GM12875 (cell line): Measurements from ENCODE around the gene CABLES2.

ENCODE experiments used
- H3K4me3 ChIP-seq: one replicate; pipeline ENCODE4 v1.5.1; 2011; ENCODE audit warnings: low read depth, low read length, control low read depth
- TF ChIP-seq, protein P1 (sequence below): IDR thresholded peaks from 2 replicates; pipeline ENCODE4 v1.5.1; 2011; ENCODE audit warnings: low read depth, mild to moderate bottlenecking, control low read depth, inconsistent platforms, low read length, moderate library complexity, borderline replicate concordance; ENCODE audit not compliant: insufficient read depth

Gene CABLES2

GRCh38 chr20:62445553-62446340 lies 38.7 kb upstream of the CABLES2 start:
- no peak overlapping the region for H3K4me3 ChIP-seq
- TF ChIP-seq, protein P1, sequence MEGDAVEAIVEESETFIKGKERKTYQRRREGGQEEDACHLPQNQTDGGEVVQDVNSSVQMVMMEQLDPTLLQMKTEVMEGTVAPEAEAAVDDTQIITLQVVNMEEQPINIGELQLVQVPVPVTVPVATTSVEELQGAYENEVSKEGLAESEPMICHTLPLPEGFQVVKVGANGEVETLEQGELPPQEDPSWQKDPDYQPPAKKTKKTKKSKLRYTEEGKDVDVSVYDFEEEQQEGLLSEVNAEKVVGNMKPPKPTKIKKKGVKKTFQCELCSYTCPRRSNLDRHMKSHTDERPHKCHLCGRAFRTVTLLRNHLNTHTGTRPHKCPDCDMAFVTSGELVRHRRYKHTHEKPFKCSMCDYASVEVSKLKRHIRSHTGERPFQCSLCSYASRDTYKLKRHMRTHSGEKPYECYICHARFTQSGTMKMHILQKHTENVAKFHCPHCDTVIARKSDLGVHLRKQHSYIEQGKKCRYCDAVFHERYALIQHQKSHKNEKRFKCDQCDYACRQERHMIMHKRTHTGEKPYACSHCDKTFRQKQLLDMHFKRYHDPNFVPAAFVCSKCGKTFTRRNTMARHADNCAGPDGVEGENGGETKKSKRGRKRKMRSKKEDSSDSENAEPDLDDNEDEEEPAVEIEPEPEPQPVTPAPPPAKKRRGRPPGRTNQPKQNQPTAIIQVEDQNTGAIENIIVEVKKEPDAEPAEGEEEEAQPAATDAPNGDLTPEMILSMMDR = no peak

DNA sequence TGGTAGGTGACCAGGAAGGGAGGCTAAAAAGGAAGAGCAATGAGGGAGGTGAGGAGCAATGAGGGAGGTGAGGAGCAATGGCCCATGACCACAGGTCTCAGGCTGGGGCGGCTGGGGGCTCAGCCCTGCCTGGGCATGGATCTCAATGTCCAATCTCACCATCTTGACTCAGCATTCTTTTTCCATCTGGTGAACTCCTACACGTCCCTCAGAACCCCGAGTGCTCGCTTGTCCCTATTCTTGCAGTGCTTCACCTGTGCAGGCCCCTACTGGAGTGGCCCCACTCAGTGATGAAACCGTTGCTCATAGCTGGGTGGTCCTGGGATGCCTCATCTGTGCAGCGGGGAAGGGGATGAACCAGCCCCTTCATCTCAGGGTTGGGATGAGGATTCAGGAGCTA lies 37.2 kb upstream of the CABLES2 start:
- TF ChIP-seq, protein P1 = no peak

DNA sequence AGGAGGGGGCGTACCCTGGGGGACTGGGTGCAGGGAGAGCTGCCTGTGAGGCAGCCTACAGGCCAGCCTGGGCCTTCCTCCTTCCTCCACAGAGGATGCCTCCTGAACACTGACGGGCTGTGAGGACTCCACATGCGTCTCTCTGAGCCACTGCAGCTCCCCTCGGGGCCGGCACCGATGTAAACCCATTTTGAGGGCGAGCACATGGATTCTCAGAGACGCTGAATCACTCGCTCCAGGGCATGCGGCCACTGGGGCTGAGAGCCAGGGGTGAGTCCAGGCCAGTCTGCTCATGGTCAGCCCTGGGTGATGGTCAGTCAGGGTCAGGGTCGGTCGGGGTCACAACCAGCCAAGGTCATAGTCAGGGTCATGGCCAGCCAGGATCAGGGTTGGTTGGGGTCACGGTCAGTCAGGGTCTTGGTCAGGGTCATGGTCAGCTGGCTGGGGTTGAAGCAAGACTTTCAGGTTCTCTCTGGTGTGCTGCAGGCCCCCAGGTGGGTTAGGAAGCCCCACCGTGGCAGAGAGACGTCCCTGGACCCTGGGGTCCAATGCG lies 35.0 kb upstream of the CABLES2 start:
- H3K4me3 ChIP-seq = no peak overlapping the region
- TF ChIP-seq, protein P1 = no peak

More for the DNA sequence above, 37.2 kb upstream of the CABLES2 start:
- H3K4me3 ChIP-seq = no peak overlapping the region

DNA sequence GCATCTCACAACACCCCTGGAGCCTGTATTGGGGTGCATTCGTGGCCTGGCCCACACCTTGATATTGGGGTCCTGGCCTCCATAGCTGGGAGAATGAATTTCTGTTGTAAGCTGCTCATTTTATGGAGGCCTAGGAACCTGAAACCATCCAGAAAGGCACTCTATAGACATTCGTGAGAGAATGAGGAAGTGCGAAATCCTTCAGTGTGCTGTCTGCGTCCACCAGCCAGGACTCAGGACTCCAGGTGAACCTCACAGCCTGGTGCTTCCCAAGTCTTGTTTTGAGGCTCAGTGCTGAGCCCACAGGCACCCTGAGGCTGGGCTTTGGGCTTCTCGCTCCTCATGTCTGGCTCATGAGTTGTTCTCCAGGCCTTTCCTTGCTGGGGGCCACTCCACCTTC lies 32.1 kb upstream of the CABLES2 start:
- TF ChIP-seq, protein P1 = no peak
- no peak overlapping the region for H3K4me3 ChIP-seq

DNA sequence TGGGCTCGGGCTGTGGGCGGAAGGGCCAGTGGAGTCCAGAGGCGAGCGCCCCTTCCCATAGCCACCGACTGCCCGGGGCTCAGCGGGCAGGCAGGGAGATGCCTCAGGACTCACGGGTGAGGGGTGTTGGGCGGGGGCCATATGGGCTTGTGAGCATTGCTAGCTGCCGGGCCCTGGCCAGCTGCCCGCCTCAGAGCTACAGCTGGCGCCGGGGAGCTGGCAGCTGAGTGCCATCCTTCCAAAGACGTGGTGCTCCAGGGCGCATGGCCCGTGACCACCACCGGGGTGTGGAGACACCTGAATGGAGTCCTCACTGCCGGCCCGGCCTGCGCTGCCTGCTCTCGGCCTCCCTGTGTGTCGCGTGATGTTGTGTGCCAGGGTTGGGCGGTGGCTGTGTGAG lies 30.8 kb upstream of the CABLES2 start:
- no peak overlapping the region for H3K4me3 ChIP-seq
- TF ChIP-seq, protein P1 = no peak

GRCh38 chr20:62437496-62437895 lies 30.4 kb upstream of the CABLES2 start:
- TF ChIP-seq, protein P1 = no peak
- no peak overlapping the region for H3K4me3 ChIP-seq

DNA sequence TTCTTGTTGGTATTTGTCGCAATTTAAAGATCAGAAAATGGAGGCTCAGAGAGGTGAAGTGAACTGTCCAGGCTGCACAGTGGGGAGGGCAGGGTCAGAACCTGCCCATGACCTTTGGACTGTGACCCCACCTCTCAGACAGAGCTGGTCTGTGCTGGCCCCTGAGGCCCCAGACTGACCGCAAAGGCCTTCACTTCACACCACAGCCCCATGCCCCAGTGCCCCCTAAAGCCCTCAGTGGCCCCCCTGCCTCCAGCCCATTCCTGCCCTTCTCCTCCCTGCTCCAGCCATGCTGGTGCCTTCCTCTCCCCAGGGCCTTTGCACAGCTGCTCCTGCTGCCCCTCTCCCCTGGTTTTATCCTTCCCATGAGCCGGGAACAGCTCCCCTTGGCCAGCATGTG lies 29.6 kb upstream of the CABLES2 start:
- TF ChIP-seq, protein P1 = no peak

More for the DNA sequence above, 29.6 kb upstream of the CABLES2 start:
- H3K4me3 ChIP-seq = no peak overlapping the region
